HL-60 (cell line): ENCODE data around the gene LAYN.

ENCODE experiments used
- DNase-seq, 2 experiments: peaks; one replicate each; pipeline ENCODE4 v3.0.0-alpha.2; 2010 to 2020; ENCODE audit warnings: low read depth in 1 of 2, low spot score in 1 of 2
- H3K27ac ChIP-seq: fragments of 250-450 bp; sonication (Bioruptor Pico); replicated peaks from 2 replicates; pipeline ENCODE4 v1.5.1; 2020; ENCODE audit warnings: mild to moderate bottlenecking, moderate library complexity
- H3K27me3 ChIP-seq: fragments of 250-450 bp; sonication (Bioruptor Pico); 2 replicates; pipeline ENCODE4 v1.5.1; 2021; ENCODE audit warnings: mild to moderate bottlenecking, moderate library complexity; ENCODE audit not compliant: insufficient read depth, poor library complexity, severe bottlenecking
- H3K4me3 ChIP-seq: replicated peaks from 2 replicates; pipeline ENCODE4 v1.5.1; 2011; ENCODE audit warnings: mild to moderate bottlenecking, control low read depth, low read length; ENCODE audit not compliant: insufficient read depth
- GABPA ChIP-seq: IDR thresholded peaks from 2 replicates; pipeline ENCODE4 v1.6.1; 2012; ENCODE audit warnings: low read depth
- POLR2AphosphoS5 ChIP-seq: IDR thresholded peaks from 2 replicates; pipeline ENCODE4 v1.6.1; 2012; ENCODE audit warnings: low read depth
- SPI1 ChIP-seq: IDR thresholded peaks from 2 replicates; pipeline ENCODE4 v1.6.1; 2012; ENCODE audit warnings: low read depth, mild to moderate bottlenecking, borderline replicate concordance
- TF ChIP-seq, protein P1 (sequence below): IDR thresholded peaks from 2 replicates; pipeline ENCODE4 v1.6.1; 2012; ENCODE audit warnings: low read depth; ENCODE audit not compliant: insufficient replicate concordance
- TF ChIP-seq, protein P2 (sequence below): IDR thresholded peaks from one replicate; pipeline ENCODE4 v1.5.1; 2011; ENCODE audit warnings: low read length, control low read depth, inconsistent platforms; ENCODE audit not compliant: insufficient read depth

LAYN gene

DNA sequence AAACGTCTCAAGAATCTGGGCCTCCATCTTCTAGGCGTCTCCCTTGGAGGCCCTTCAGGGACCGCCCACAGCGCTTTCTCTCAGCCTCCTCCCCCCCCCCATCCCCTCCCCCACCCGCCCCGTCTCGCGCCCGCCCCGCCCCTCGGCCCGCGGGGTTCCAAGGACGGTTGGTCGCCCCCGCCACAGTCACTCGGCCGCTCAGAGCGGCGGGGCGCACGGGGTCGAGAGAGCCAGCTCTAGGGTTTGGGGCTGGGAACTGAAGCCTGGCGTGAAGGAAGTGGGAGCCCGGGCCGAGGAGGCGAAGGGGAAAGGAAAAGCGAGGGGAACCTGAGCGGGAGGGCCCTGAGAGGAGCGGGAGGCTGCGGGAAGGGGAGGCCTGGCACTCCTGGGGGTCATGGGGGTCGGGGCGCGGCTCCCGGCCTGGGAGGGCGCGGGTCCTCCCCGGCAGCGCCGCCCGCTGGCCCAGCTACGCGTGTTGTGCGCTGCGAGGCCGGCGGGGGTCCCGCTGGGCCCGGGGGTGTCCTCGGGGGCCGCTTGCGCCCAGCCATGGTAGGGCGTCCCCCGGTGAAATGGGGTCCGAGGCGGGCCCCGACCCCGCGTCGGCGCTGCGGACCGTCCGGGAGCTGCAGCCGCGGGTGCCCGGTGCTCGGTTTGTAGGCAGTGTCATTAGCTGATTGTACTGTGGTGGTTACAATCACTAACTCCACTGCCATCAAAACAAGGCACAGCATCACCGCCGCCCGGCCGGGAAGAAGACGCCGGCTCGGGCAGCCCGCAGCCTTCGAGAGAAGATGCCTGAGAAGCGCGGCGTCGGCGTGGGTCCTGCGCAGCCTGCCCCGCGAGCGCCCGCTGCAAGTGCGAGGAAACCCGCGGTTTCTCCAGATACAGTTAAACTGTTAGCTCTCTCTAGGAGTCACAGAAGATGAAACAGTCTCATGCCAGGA lies 28.0 kb upstream of the LAYN start, which contains the start of gene BTG4:
BTG4 (minus strand) TSS at position 91 of the 944 bp plus-strand sequence. CDS start 13,610 bp downstream, outside the sequence.
- H3K27ac ChIP-seq, result no peak within 1 kb of the TSS
- TF ChIP-seq, protein P1, sequence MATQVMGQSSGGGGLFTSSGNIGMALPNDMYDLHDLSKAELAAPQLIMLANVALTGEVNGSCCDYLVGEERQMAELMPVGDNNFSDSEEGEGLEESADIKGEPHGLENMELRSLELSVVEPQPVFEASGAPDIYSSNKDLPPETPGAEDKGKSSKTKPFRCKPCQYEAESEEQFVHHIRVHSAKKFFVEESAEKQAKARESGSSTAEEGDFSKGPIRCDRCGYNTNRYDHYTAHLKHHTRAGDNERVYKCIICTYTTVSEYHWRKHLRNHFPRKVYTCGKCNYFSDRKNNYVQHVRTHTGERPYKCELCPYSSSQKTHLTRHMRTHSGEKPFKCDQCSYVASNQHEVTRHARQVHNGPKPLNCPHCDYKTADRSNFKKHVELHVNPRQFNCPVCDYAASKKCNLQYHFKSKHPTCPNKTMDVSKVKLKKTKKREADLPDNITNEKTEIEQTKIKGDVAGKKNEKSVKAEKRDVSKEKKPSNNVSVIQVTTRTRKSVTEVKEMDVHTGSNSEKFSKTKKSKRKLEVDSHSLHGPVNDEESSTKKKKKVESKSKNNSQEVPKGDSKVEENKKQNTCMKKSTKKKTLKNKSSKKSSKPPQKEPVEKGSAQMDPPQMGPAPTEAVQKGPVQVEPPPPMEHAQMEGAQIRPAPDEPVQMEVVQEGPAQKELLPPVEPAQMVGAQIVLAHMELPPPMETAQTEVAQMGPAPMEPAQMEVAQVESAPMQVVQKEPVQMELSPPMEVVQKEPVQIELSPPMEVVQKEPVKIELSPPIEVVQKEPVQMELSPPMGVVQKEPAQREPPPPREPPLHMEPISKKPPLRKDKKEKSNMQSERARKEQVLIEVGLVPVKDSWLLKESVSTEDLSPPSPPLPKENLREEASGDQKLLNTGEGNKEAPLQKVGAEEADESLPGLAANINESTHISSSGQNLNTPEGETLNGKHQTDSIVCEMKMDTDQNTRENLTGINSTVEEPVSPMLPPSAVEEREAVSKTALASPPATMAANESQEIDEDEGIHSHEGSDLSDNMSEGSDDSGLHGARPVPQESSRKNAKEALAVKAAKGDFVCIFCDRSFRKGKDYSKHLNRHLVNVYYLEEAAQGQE, result no peak
- no peak for TF ChIP-seq POLR2AphosphoS5
- TF ChIP-seq SPI1, result no peak
- TF ChIP-seq GABPA, result no peak
- TF ChIP-seq, protein P2, sequence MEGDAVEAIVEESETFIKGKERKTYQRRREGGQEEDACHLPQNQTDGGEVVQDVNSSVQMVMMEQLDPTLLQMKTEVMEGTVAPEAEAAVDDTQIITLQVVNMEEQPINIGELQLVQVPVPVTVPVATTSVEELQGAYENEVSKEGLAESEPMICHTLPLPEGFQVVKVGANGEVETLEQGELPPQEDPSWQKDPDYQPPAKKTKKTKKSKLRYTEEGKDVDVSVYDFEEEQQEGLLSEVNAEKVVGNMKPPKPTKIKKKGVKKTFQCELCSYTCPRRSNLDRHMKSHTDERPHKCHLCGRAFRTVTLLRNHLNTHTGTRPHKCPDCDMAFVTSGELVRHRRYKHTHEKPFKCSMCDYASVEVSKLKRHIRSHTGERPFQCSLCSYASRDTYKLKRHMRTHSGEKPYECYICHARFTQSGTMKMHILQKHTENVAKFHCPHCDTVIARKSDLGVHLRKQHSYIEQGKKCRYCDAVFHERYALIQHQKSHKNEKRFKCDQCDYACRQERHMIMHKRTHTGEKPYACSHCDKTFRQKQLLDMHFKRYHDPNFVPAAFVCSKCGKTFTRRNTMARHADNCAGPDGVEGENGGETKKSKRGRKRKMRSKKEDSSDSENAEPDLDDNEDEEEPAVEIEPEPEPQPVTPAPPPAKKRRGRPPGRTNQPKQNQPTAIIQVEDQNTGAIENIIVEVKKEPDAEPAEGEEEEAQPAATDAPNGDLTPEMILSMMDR, result no peak
- no peak for DNase-seq
- H3K4me3 ChIP-seq, result peak within 1 kb of the TSS; percentile 14; the same call in 1 of the 2 replicates
- peaks cover 29% of the 10 kb centered on the region for H3K27me3 ChIP-seq

DNA sequence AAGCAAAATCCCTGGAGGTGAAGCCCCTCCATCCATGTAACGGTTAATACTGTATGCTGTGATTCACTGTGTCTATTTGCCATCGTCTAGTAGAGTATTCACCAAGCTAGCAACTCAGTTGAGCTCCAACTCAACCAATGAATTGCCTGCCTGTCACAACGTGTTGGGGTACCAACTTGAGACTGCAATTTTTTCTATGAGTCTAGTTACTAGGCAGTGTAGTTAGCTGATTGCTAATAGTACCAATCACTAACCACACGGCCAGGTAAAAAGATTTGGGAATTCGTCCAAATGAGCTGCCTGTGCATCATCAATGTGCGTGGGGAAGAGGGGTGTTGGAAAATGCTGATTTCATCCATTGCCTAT lies 27.3 kb upstream of the LAYN start:
- H3K27ac ChIP-seq, result no peak overlapping the region
- H3K27me3 ChIP-seq, result peaks cover 29% of the 10 kb centered on the region
- no peak for DNase-seq
- no peak overlapping the region for H3K4me3 ChIP-seq
- TF ChIP-seq, protein P2, result no peak
- no peak for TF ChIP-seq GABPA

DNA sequence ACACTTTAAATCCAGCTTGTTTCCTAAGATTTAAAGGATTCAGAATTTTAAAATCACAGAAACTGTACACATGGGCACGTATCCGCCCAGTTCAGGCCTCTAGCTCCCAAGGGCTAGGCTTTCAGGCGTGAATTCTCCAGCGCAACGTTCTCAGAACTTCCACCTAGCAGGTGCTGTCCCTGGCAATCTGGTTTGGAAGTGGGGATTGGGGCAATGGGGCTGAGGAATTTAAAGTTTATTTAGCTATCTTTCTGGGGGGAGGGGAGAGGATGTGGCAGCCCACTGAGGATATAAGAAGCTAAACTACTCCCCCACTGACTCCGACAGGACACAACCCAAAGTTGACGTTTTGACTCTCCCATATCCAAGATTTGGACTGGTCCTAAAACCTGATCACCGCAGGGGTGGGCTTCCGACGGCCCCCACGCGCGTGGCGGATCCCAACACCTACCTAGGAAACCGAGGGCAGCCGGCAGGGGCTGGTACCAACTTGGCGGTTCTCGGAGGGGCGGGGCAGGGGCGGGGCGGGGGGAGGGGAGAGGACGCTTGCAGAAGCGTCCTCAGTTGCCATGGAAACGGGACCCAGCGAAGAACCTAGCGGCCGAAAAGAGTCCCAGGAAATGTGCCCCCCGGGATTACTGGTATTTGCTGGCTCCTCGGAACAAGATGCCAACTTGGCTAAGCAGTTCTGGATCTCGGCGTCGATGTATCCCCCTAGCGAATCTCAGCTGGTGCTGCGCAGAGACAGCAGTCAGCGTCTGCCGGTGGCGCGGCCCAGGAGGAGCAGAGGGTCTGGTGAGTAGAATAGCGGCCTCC lies 26.1 kb upstream of the LAYN start, which contains the start of gene HOATZ:
HOATZ (plus strand) TSS at position 563 of the 816 bp plus-strand sequence; CDS start at position 570, 7 bp downstream.
- Histone ChIP-seq H3K27ac (no peak within 1 kb of the TSS), H3K4me3 (no peak within 1 kb of the TSS), H3K27me3 (peaks cover 29% of the 10 kb centered on the region)
- TF ChIP-seq, protein P2, result no peak
- TF ChIP-seq SPI1 (no peak), GABPA (no peak), POLR2AphosphoS5 (no peak)
- TF ChIP-seq, protein P1, result no peak
- no peak for DNase-seq
